GM19395 (cell line): ENCODE measurements around the gene PCSK6.

Source experiments
- ATAC-seq: cut with Tn5 transposase; IDR thresholded peaks from one replicate; pipeline ENCODE4 v1.9.1; 2021; ENCODE audit warnings: mild to moderate bottlenecking, moderate library complexity; ENCODE audit not compliant: unreplicated experiment

Gene PCSK6

GRCh38 chr15:101264911-101265641 lies 224.4 kb downstream of the PCSK6 start:
- ATAC-seq = no peak

GRCh38 chr15:101264011-101264410 lies 225.5 kb downstream of the PCSK6 start:
- ATAC-seq = no peak

- ATAC-seq = no peak
Observed at GRCh38 chr15:101262551-101262950, 227.0 kb downstream of the PCSK6 start.

- peak; percentile 58 for ATAC-seq
Observed at GRCh38 chr15:101258238-101259144, 231.0 kb downstream of the PCSK6 start.

- no peak for ATAC-seq
Observed at GRCh38 chr15:101256757-101257156, 232.8 kb downstream of the PCSK6 start.

- no peak for ATAC-seq
Observed at GRCh38 chr15:101255615-101256241, 233.8 kb downstream of the PCSK6 start.

- no peak for ATAC-seq
Observed at GRCh38 chr15:101255051-101255395, 234.5 kb downstream of the PCSK6 start.

GRCh38 chr15:101254157-101255050 lies 235.1 kb downstream of the PCSK6 start:
- no peak for ATAC-seq
